Measurements from ENCODE around the gene SETD1A. TPM values are rescaled to one million over a fixed set of nuclear protein-coding genes. Genes with fewer than 3 reads are reported as not detected.

Gene SETD1A
- total and polyA plus RNA-seq, 2 donors = 2.4 to 13.1 TPM

- H3K4me1 ChIP-seq (ENCODE audit: control insufficient read depth in 2 of 2, insufficient read depth in 2 of 2, low read length in 2 of 2) = peaks cover 12 to 44% of the 10 kb centered on the region in 2 donors
- 1% methylated on average over 21 of the region's 21 CpGs for WGBS
Observed at GRCh38 chr16:30949650-30950515, 7.7 kb upstream of the SETD1A start.

GRCh38 chr16:30950516-30951065 lies 7.0 kb upstream of the SETD1A start:
- Histone ChIP-seq H3K4me1 (ENCODE audit: control insufficient read depth in 2 of 2, insufficient read depth in 2 of 2, low read length in 2 of 2) (peaks cover 12 to 44% of the 10 kb centered on the region in 2 donors), H3K9me3 (ENCODE audit: control insufficient read depth in 2 of 2, insufficient read depth in 1 of 2, low read length in 1 of 2) (no peaks in the 10 kb centered on the region), H3K27ac (ENCODE audit: low read depth in 1 of 2, low read length in 1 of 2) (peak overlapping the region; percentile 33 to 34), H3K36me3 (ENCODE audit: control insufficient read depth in 2 of 2, insufficient read depth in 2 of 2, low read length in 1 of 2) (peaks cover 4 to 7% of the 10 kb centered on the region in 2 donors), H3K27me3 (ENCODE audit: control insufficient read depth in 2 of 2, insufficient read depth in 1 of 2, low read length in 1 of 2) (no peaks in the 10 kb centered on the region), H3K4me3 (ENCODE audit: low read length in 2 of 2) (peak overlapping the region; percentile 68 to 81)
- no peak for DNase-seq (ENCODE audit: low read depth in 6 of 9, low spot score in 9 of 9)
- WGBS = 75% methylated on average over 8 of the region's 8 CpGs

More at GRCh38 chr16:30949650-30950515, 7.7 kb upstream of the SETD1A start:
- H3K9me3 ChIP-seq (ENCODE audit: control insufficient read depth in 2 of 2, insufficient read depth in 1 of 2, low read length in 1 of 2) = no peaks in the 10 kb centered on the region
- H3K4me3 ChIP-seq (ENCODE audit: low read length in 2 of 2) = peak overlapping the region; percentile 68 to 81
- DNase-seq (ENCODE audit: low read depth in 6 of 9, low spot score in 9 of 9) = peak in 2 of 9 donors; percentile 44 to 68
- peaks cover 5 to 8% of the 10 kb centered on the region in 2 donors for H3K36me3 ChIP-seq (ENCODE audit: control insufficient read depth in 2 of 2, insufficient read depth in 2 of 2, low read length in 1 of 2)
- peak overlapping the region; percentile 34 to 53 for H3K27ac ChIP-seq (ENCODE audit: low read depth in 1 of 2, low read length in 1 of 2)
- no peaks in the 10 kb centered on the region for H3K27me3 ChIP-seq (ENCODE audit: control insufficient read depth in 2 of 2, insufficient read depth in 1 of 2, low read length in 1 of 2)

DNA sequence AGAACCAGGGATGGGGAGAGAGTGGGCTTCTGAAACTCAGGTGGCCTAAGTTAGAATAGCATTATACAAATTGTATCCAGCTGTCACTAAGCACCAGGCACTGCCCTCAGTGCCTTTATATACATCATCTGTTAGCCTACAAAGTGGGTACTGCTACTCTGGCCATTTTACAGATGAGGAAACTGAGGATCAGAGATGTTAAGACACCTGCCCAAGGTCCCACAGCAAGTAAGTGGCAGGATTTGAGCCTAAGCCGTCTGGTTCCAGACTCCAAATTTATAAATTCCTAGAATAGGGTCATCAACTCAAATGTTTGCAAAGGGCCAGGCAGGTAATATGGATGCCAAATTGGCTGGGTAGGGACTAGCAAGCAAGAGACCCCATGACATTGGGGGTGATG lies 6.4 kb upstream of the SETD1A start:
- no peaks in the 10 kb centered on the region for H3K27me3 ChIP-seq (ENCODE audit: control insufficient read depth in 2 of 2, insufficient read depth in 1 of 2, low read length in 1 of 2)
- H3K4me1 ChIP-seq (ENCODE audit: control insufficient read depth in 2 of 2, insufficient read depth in 2 of 2, low read length in 2 of 2) = peaks cover 12 to 44% of the 10 kb centered on the region in 2 donors
- DNase-seq (ENCODE audit: low read depth in 6 of 9, low spot score in 9 of 9) = no peak
- WGBS = 98% methylated on average over 1 of the region's 1 CpG
- peaks cover 4 to 7% of the 10 kb centered on the region in 2 donors for H3K36me3 ChIP-seq (ENCODE audit: control insufficient read depth in 2 of 2, insufficient read depth in 2 of 2, low read length in 1 of 2)
- H3K27ac ChIP-seq (ENCODE audit: low read depth in 1 of 2, low read length in 1 of 2) = no peak overlapping the region
- no peak overlapping the region for H3K4me3 ChIP-seq (ENCODE audit: low read length in 2 of 2)
- no peaks in the 10 kb centered on the region for H3K9me3 ChIP-seq (ENCODE audit: control insufficient read depth in 2 of 2, insufficient read depth in 1 of 2, low read length in 1 of 2)

GRCh38 chr16:30951750-30952149 lies 5.8 kb upstream of the SETD1A start:
- H3K27ac ChIP-seq (ENCODE audit: low read depth in 1 of 2, low read length in 1 of 2) = no peak overlapping the region
- 90% methylated on average over 3 of the region's 3 CpGs for WGBS

DNA sequence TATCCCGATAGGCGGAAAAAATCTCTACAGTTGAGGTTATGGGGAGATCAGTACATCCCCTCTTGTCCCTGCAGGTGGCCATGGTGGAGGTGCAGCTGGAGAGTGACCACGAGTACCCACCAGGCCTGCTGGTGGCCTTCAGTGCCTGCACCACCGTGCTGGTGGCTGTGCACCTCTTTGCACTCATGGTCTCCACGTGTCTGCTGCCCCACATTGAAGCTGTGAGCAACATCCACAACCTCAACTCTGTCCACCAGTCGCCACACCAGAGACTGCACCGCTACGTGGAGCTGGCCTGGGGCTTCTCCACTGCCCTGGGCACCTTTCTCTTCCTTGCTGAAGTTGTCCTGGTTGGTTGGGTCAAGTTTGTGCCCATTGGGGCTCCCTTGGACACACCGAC lies 4.4 kb upstream of the SETD1A start:
- 95% methylated on average over 9 of the region's 9 CpGs for WGBS
- Histone ChIP-seq H3K27ac (ENCODE audit: low read depth in 1 of 2, low read length in 1 of 2) (no peak overlapping the region), H3K4me1 (ENCODE audit: control insufficient read depth in 2 of 2, insufficient read depth in 2 of 2, low read length in 2 of 2) (peaks cover 12 to 47% of the 10 kb centered on the region in 2 donors), H3K27me3 (ENCODE audit: control insufficient read depth in 2 of 2, insufficient read depth in 1 of 2, low read length in 1 of 2) (no peaks in the 10 kb centered on the region), H3K9me3 (ENCODE audit: control insufficient read depth in 2 of 2, insufficient read depth in 1 of 2, low read length in 1 of 2) (no peaks in the 10 kb centered on the region), H3K36me3 (ENCODE audit: control insufficient read depth in 2 of 2, insufficient read depth in 2 of 2, low read length in 1 of 2) (peaks cover 0 to 3% of the 10 kb centered on the region in 2 donors), H3K4me3 (ENCODE audit: low read length in 2 of 2) (no peak overlapping the region)
- DNase-seq (ENCODE audit: low read depth in 6 of 9, low spot score in 9 of 9) = no peak

More at GRCh38 chr16:30951750-30952149, 5.8 kb upstream of the SETD1A start:
- no peak overlapping the region for H3K4me3 ChIP-seq (ENCODE audit: low read length in 2 of 2)
- H3K27me3 ChIP-seq (ENCODE audit: control insufficient read depth in 2 of 2, insufficient read depth in 1 of 2, low read length in 1 of 2) = no peaks in the 10 kb centered on the region
- peaks cover 12 to 47% of the 10 kb centered on the region in 2 donors for H3K4me1 ChIP-seq (ENCODE audit: control insufficient read depth in 2 of 2, insufficient read depth in 2 of 2, low read length in 2 of 2)
- DNase-seq (ENCODE audit: low read depth in 6 of 9, low spot score in 9 of 9) = no peak
- H3K36me3 ChIP-seq (ENCODE audit: control insufficient read depth in 2 of 2, insufficient read depth in 2 of 2, low read length in 1 of 2) = peaks cover 3 to 5% of the 10 kb centered on the region in 2 donors
- H3K9me3 ChIP-seq (ENCODE audit: control insufficient read depth in 2 of 2, insufficient read depth in 1 of 2, low read length in 1 of 2) = no peaks in the 10 kb centered on the region

- H3K4me3 ChIP-seq (ENCODE audit: low read length in 2 of 2) = no peak overlapping the region
- peaks cover under 1 to 3% of the 10 kb centered on the region in 2 donors for H3K36me3 ChIP-seq (ENCODE audit: control insufficient read depth in 2 of 2, insufficient read depth in 2 of 2, low read length in 1 of 2)
- H3K27me3 ChIP-seq (ENCODE audit: control insufficient read depth in 2 of 2, insufficient read depth in 1 of 2, low read length in 1 of 2) = no peaks in the 10 kb centered on the region
- WGBS = 76% methylated on average over 15 of the region's 15 CpGs
- H3K27ac ChIP-seq (ENCODE audit: low read depth in 1 of 2, low read length in 1 of 2) = peak overlapping the region in 1 of 2 donors; percentile 68
- DNase-seq (ENCODE audit: low read depth in 6 of 9, low spot score in 9 of 9) = peak in 8 of 9 donors; percentile 61 to 92 (median 80)
- H3K9me3 ChIP-seq (ENCODE audit: control insufficient read depth in 2 of 2, insufficient read depth in 1 of 2, low read length in 1 of 2) = no peaks in the 10 kb centered on the region
- H3K4me1 ChIP-seq (ENCODE audit: control insufficient read depth in 2 of 2, insufficient read depth in 2 of 2, low read length in 2 of 2) = peaks cover 12 to 47% of the 10 kb centered on the region in 2 donors
Observed at GRCh38 chr16:30953511-30954124, 3.9 kb upstream of the SETD1A start.

- no peak overlapping the region for H3K4me3 ChIP-seq (ENCODE audit: low read length in 2 of 2)
- H3K9me3 ChIP-seq (ENCODE audit: control insufficient read depth in 2 of 2, insufficient read depth in 1 of 2, low read length in 1 of 2) = no peaks in the 10 kb centered on the region
- no peak overlapping the region for H3K27ac ChIP-seq (ENCODE audit: low read depth in 1 of 2, low read length in 1 of 2)
- H3K27me3 ChIP-seq (ENCODE audit: control insufficient read depth in 2 of 2, insufficient read depth in 1 of 2, low read length in 1 of 2) = no peaks in the 10 kb centered on the region
- DNase-seq (ENCODE audit: low read depth in 6 of 9, low spot score in 9 of 9) = no peak
- H3K36me3 ChIP-seq (ENCODE audit: control insufficient read depth in 2 of 2, insufficient read depth in 2 of 2, low read length in 1 of 2) = peaks cover 10 to 11% of the 10 kb centered on the region in 2 donors
- WGBS = 96% methylated on average over 8 of the region's 8 CpGs
- peaks cover 12 to 44% of the 10 kb centered on the region in 2 donors for H3K4me1 ChIP-seq (ENCODE audit: control insufficient read depth in 2 of 2, insufficient read depth in 2 of 2, low read length in 2 of 2)
Observed at GRCh38 chr16:30954993-30955392, 2.6 kb upstream of the SETD1A start.

GRCh38 chr16:30956601-30957455 lies 726 bp upstream of the SETD1A start:
- Histone ChIP-seq H3K9me3 (ENCODE audit: control insufficient read depth in 2 of 2, insufficient read depth in 1 of 2, low read length in 1 of 2) (no peaks in the 10 kb centered on the region), H3K4me3 (ENCODE audit: low read length in 2 of 2) (peak overlapping the region; percentile 81 to 97), H3K27ac (ENCODE audit: low read depth in 1 of 2, low read length in 1 of 2) (peak overlapping the region; percentile 91 to 99), H3K4me1 (ENCODE audit: control insufficient read depth in 2 of 2, insufficient read depth in 2 of 2, low read length in 2 of 2) (peaks cover 0 to 26% of the 10 kb centered on the region in 2 donors), H3K27me3 (ENCODE audit: control insufficient read depth in 2 of 2, insufficient read depth in 1 of 2, low read length in 1 of 2) (no peaks in the 10 kb centered on the region), H3K36me3 (ENCODE audit: control insufficient read depth in 2 of 2, insufficient read depth in 2 of 2, low read length in 1 of 2) (peaks cover 25 to 28% of the 10 kb centered on the region in 2 donors)
- peak in 6 of 9 donors; percentile 50 to 83 (median 67) for DNase-seq (ENCODE audit: low read depth in 6 of 9, low spot score in 9 of 9)
- WGBS = 33% methylated on average over 42 of the region's 42 CpGs
